NCI-H1930 (cell line): ENCODE results near the gene ZNF160.
"Not testable (repeated sequence)": the region's sequence is repeated elsewhere in the genome, so short reads cannot be mapped to it uniquely, and the experiment has no call there.

Experiments
- DNase-seq, 2 experiments: peaks; one replicate each; lab custom pipeline; 2025; lab: John Stamatoyannopoulos, UW

ZNF160 gene

DNA sequence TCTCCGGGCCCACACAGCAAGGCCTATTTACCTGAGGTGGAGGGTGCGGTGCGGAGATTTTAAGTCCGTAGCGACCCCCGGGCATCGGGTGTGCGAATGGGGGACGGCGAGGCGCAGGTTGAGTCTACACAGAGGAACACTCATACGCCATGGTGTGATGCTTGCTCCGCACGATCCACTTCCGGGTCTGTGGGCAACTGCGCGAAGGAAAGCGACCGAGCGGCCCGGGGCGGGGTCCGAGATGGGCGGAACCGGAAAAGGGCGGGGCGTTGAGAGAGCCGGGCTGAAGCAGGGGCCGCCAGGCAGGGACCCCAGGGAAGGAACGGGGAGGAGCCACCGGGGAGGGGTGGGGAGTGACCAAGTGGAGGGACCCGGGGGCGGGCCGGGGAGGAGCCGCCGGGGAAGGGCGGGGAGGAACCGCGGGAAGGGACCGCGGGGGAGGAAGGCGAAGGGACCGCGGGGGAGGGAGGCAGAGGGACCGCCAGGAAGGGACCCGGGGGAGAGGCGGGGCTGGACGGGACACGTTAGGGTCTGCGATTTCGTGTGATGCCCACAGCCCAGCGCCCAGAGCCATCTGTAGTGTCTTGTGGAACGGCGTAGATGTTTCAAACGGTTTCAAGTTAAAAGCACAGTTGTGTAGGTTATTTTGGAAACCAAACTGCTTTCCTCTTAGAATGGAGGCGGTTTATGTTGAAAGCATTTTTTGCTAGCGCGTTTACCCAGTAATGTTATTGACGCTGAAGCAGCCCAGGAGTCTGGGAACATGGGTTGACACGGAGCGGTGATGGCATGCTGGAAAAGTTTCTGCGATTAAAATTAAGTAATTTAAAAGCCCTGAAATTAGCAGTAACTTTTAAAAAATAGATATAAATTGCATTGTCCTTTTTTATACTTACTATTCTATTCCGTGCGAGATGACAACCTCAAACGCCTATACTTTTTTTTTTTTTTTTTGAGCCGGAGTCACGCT is at the start of gene ZNF160:
TSS of gene ZNF160 (minus strand) at position 189 of the 970 bp plus-strand sequence. CDS start 17,146 bp downstream, outside the sequence.
- peak; percentile 97 to 99 for DNase-seq

DNA sequence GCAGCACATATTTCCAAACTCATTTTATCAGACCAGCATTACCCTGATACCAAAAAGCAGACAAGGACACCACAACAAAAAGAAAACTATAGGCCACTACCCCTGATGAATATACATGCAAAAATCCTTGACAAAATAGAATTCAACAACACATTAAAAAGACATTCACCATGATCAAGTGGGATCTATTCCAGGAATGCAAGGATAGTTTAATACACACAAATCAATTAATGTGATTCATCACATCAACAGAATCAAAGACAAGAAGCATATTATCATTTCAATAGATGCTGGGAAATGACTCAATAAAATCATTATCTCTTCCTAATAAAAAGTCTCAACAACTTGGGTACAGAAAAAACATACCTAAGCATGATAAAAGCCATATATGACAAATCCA is 44.4 kb upstream of the ZNF160 start:
- no peak for DNase-seq

DNA sequence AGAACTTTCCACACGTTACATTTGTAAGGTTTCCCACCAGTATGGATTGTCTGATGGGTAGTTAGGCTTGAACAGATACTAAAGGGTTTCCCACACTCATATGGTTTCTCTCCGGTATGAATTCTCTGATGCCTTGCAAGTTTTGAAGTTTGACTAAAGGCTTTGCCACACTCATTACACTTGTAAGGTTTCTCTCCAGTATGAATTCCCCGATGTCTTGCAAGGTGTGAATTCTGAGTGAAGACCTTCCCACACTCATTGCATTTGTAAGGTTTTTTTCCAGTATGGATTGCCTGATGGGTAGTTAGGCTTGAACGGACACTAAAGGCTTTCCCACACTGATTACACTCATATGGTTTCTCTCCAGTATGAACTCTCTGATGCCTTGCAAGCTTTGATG is 37.1 kb upstream of the ZNF160 start:
- no peak for DNase-seq

DNA sequence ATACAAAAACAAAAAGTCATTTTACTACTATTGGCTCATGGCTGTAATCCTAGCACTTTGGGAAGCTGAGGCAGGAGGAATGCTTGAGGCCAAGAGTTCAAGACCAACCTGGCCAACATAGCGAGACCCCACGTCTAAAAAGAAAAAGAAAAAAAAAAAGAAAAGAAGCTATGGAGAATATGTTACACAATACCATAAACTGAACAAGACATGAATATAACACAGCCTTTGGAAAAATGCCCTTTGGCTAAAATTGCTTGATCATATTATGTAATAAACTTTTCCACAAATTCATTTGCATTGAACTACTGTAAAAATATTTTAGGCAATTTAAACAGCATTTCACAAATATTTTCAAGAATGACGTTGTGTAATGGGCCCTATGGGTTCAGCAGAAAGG is 33.2 kb upstream of the ZNF160 start:
- no peak for DNase-seq

DNA sequence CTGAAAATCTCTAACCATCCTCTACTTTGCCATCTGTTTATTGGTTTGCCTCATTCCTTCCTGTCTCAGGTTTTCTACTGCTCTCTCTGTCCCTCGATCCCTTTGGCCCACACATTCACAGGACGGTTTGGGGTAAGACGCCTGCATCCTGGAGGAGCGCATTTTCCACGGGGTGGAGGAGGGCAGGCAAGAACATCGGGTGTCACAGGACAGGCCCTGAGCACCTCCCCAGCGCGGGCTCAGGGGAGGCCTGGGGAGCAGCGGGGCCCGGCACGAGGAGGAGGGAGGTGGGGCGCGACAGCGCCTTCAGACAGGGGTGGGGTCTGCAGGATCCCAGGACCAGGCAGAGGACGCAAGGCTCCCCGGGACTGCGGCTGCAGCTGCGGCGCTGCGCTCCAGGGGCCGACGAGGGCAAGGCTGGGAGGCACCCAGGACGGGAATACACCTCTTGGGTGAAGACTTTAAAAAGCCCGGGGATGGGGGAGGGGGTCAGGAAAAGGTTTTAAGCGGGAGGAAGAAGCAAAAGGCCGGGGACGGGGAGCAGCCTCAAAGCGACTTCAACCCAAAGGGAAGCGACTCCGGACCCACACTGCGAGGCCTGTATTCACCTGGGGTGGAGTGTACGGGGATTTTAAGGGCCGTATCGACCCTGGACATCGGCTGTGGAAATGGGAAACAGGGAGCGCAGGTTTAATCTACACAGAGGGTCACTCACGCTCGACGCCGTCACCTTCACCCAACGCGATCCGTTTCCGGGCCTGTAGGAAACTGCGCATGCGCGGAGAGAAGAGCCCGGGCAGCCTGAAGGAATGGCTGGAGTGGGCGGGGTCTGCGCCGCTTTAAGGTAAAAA is 29.1 kb upstream of the ZNF160 start, which contains the start of gene ZNF415:
TSS of gene ZNF415 (minus strand) at position 770 of the 851 bp plus-strand sequence. CDS start 10,234 bp downstream, outside the sequence.
- peak; percentile 88 for DNase-seq

DNA sequence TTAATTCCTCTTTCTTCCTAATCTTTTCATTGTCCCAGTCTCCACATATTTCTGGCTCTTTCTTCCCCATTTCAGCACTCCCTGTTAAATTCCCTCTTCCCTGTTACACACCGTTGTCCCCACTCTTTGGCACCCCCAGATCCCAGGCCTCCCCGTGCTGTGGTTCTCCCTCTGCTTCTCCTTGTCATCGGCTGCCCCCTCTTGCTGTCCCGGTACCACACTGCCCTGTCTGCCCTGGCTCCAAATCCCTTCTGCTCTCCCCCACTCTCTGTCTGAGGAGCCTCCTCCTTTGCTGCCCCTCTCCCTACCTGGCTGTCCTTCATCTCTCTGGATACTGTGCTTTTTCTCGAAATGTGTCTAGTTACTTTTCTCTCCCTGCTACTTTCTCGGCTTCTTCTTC is 28.5 kb upstream of the ZNF160 start:
- no peak for DNase-seq

DNA sequence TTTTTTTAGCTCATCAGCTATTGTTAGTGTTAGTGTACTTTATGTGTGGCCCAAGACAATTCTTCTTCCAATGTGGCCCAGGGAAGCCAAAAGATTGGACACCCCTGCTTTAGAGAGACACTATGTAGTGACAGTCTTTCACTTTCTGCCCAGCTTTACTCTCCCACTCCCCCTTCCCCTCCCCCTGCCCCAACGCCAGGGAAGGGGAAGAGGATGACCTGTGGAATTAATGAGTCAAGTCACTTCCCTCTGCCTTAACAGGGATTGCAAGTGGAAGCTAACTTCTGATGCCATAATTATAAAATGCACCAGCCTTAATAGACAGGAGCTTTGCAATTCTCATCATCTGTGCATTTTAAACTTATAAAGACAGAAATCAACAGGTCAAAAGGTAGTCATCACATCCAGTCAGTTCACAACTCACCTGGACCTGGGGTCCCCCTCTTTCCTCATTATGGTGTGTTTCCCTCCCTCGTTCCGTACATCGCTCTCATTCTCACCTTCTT is 27.9 kb upstream of the ZNF160 start:
- no peak for DNase-seq

DNA sequence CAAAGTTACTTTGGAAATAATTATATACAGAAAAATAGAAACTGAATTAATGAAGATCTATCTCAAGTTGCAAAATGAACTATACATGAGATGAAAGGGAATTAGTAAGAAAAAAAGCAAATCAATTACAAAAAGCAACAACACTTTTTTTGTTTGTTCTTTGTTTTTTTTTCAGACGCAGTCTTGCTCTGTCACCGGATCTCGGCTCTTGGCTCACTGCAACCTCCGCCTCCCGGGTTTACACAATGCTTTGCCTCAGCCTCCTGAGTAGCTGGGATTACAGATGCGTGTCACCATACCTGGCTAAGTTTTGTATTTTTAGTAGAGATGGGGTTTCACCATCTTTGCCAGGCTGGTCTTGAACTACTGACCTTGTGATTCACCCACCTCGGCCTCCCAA is 27.3 kb upstream of the ZNF160 start:
- DNase-seq = no peak

DNA sequence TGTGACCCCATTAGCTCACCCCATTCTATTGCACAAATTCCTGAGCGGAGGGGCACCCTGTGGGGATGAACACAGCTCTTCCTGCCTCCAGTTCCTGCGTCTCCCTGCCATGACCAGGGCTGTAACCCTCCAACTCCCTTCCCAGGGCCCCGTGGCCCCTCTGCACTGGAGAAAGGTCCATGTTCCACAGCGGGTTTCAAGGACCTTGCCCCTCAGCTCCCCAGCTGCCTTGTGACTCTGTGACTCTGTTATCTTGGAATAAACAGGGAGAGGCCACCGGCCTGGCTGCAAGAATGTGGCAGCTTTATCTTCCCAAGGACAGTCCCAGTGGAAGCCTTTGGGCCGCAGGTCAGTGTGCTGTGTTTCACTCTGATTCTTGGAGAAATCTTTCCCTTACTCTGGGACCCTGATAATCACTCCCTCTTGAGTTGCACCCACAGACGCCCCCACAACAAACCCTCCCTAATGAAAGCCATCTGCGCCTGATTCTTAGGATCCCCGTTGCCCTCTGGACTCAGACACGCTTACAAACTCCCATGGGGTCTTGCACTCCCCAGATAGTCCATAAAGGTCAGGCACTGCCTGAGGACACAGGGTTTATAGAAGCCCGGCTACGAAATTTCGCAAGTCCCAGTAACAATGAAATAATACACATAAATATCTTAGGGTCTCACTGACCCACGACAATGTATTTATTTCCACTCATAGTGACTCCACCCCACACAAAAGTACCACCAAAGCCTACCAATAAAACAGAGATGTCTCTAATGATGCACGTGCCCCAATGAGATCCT is 23.7 kb upstream of the ZNF160 start:
- not testable (repeated sequence) for DNase-seq

DNA sequence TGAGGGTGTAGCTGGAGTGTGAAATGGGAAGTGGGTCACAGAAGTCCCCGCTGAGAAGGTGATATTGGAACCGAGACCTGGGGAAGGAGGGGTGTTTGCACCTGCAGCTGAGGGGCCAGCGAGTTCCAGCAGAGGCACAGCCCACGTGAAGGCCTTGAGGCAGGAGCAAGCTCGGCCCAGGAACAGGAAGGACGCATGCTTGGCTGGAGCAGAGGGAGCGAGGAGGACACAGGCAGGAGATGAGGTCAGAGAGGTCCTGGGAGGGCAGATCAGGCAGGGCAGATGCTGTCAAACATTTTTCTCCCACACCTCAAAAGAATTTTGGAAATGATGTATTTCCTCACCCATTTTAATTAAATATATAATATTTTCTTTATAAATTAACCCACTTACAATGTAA is 20.2 kb upstream of the ZNF160 start:
- DNase-seq = no peak

DNA sequence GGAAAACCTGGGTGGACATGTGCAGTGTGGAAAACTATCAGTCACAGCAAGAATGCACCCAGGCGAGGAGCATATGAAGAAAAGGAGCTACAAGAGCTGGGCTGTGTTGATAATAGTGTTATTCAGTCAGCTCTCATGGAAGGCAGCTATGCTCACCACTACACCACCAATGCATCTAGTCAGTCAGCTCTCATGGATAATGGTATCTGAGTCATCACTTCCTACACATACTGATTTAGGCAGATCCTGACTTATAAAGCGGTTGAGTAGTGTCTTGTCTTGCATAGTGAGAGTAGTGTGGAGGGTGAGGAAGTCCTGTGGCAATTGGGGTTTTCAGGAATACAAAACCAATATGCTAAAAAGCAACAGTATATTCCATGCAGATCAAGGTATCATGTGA is 9.1 kb upstream of the ZNF160 start:
- DNase-seq = no peak

DNA sequence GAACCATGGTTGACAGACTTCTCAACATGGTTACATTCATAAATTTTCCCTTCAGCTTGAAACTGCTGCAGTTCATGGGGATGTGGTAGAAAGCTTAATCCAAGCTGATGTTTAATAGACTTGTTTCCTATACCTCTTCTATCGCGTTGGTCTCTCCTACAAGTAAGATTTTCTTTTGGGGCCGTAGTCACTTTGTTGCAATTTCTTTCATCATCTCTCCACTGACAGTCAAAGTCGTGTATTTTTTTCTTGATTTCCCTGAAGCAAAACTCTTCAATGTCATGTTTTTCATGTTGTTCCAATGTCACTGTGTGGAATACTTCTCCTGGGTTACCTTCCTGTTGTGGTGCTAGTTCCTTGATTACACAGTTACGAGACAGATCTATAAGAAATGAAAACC is 6.3 kb upstream of the ZNF160 start:
- DNase-seq = no peak

DNA sequence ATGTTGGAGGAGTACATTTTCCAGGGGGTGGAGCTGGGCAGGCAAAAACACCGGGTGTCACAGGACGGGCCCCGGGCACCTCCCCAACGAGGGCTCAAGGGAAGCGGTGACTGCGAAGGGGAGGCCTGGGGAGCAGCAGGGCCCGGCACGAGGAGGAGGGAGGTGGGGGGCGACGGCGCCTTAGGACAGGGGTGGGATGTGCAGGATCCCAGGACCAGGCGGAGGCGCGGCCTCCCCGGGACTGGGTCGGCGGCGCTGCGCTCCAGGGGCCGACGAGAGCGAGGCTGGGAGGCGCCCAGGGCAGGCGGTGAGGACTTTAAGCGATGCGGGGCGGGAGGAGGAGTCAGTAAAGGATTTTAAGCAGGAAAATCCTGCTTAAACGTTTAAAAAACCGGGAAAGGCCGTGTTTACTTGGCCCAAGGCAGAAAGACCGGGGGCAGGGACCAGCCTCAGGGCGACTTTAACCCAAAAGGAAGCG is 427 bp downstream of the ZNF160 start:
- DNase-seq = no peak

DNA sequence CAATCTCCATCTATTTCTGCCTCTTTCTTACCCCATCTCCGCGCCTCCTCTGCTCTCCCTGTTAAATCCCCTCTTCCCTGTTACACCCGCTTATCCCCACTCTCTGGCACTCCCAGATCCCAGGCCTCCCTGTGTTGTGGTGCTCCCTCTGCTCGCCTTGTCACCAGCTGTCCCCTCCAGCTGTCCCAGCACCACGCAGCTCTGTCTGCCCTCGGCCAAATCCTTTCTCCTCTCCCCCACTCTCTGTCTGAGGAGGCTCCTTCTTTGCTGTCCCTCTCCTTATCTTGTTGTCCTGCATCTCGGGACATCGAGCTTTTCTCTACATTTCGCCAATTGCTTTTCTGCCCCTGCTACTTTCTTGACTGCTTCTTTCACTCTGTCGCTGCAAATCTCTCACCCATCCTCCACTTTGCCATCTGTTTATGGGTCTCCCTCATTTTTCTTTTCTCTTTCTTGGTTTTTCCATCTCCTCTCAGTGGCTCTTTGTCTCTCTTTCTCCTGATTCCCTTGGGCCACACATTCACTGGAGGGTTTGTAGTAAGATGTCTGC is 941 bp downstream of the ZNF160 start:
- DNase-seq = no peak

DNA sequence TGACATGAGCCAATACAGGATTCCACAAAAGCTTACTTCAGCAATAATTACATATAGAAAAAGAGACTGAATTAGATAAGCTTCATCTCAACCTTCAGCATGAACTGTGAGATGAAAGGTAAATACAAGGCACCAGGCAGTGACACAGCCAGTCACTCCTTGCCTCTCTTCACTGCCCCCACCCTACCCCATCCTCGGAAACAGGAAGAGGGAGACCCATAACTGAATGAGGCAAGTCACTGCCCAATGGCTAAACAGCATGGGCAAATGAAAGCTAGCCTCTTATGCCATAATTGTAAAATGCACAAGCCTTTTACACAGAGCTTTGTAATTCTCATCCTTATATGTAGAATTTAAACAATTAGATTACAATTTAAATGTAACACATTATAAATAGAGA is 1.7 kb downstream of the ZNF160 start:
- no peak for DNase-seq

DNA sequence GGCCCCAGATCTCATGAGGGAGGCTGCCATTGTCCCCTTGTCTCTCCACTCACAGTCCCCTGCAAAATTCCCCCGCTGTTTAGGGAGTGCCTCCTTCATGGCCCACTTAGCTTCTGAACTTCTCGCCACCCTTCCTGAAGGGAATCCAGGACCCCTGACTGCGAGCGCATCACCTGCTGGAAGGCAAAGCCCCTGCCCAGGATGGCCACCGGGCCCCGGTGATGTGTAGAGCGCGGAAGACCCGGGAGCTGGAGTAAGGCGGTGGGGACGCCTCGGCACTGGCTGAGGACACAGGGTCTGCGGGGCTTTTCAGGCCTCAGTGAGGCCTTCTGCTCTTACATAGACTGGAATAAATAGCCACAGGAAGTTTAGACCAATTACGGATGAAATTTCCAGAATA is 4.7 kb downstream of the ZNF160 start:
- DNase-seq = not testable (repeated sequence)

DNA sequence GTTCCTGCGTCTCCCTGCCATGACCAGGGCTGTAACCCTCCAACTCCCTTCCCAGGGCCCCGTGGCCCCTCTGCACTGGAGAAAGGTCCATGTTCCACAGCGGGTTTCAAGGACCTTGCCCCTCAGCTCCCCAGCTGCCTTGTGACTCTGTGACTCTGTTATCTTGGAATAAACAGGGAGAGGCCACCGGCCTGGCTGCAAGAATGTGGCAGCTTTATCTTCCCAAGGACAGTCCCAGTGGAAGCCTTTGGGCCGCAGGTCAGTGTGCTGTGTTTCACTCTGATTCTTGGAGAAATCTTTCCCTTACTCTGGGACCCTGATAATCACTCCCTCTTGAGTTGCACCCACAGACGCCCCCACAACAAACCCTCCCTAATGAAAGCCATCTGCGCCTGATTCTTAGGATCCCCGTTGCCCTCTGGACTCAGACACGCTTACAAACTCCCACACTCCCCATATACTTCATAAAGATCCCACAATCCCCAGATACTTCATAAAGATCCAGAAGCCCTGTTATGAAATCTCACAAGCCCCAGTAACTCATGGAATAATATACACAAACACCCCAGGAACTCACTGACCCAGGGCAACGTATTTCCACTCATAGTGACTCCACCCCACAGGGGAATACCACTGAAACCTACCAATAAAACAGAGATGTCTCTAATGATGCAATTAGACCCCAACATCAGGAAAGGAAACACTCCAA is 6.1 kb downstream of the ZNF160 start:
- DNase-seq = not testable (repeated sequence)

DNA sequence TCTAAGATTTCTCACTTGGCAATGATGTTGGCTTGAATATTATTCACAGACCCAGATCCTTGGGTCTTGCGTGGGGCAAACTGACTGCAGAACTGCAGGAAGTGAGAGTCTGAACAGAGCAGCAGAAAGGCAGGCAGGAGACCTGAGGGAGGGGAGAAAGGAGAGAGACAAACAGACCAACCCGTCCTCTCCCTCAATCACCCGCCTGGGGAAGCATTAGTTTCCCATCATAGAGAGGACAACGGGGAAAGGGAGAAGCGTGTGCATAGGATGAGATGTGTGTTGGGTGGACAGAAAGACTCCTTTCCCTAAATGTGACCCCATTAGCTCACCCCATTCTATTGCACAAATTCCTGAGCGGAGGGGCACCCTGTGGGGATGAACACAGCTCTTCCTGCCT is 6.6 kb downstream of the ZNF160 start:
- DNase-seq = not testable (repeated sequence)

DNA sequence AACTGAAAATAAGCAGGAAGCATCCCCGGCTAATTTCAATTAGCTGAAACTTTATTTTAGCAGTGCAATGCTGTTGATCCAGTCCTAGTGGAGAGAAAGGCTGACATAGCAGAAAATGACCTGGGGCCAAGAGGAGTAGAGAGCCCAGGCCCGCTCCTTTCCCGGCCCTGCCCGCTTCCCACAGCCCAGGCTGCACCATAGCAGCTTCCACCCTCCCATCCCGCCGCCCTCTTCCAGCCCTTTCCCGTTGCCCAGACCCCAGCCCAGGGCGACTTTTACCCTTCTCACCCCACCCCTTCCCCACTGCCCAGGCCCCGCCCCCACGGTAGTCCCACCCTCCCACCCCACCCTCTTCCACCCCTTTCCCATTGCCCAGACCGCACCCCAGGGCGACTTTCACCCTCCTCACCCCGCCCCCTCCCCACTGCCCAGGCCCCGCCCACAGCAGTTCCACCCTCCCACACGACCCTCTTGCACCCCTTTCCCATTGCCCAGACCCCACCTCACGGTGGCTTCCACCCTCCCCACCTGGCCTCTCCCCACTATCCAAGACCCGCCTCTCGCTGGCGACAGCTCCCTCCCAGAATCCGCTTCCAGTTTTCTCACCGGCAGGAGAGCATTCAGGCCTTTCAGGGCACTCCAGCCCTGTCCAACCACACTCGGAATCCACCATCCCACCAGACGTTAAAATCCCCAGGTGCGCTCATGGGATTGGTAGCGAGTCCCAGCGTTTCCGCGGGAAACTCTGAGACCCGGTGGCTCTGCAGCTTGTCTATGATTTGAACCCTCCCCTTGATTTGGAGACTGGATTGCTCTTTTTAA is 8.3 kb downstream of the ZNF160 start:
- no peak for DNase-seq

DNA sequence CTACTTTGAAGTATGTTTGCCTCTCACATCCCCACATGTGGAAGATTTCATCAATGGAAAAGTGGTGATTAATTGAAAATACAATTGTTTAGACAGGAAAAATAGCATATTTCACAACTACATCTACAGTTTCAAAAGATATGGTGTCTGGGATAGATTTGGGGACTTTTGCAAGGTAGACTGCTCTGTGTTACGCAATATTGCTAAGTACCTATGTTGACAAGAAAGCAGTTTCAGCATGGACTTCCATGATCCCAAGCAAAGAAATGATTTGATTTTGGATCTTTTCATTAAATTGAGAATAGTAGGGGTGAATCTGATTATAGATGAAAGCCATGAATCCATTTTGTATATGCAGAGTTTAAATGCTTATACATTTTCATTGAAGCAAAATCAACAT is 10.5 kb downstream of the ZNF160 start:
- DNase-seq = no peak
